ENCODE measurements around the gene SLIT3.

Gene SLIT3

DNA sequence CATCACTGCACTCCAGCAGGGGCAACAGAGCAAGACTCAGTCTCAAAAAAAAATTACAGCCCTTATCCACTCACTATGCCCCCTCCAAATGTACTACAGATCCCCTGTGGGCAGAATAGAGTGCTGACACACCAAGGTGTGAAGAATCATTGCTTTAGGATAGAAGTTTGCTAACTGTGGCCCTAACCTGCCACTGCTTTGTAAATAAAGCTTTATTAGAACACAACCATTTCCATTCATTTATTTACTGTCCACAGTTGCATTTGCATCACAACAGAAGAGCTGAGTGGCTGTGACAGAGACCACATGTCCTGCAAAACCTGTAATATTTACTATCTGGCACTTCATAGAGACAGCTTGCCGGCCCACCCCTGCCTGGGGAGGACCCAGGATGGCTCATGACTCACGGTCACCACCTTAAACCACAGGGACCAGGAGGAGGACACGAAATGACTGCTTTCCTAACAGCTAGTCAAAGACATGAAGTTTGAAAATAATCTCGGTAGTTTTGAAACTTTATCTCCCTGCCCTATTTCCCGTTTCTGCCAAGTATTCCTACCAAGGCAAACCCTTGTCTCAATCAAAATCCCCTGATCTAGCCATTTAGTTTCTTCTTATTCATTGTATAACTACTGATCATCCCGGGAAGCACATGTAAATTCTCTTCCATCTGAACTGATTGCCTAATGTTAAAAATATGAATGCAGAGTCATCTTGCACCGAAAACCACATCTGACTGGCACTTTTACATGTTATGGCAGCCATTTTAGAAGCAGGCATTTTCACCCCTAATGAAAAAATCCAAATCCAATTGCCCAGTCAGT, 206.1 kb downstream of the SLIT3 start:
- TF ChIP-seq, protein P1, sequence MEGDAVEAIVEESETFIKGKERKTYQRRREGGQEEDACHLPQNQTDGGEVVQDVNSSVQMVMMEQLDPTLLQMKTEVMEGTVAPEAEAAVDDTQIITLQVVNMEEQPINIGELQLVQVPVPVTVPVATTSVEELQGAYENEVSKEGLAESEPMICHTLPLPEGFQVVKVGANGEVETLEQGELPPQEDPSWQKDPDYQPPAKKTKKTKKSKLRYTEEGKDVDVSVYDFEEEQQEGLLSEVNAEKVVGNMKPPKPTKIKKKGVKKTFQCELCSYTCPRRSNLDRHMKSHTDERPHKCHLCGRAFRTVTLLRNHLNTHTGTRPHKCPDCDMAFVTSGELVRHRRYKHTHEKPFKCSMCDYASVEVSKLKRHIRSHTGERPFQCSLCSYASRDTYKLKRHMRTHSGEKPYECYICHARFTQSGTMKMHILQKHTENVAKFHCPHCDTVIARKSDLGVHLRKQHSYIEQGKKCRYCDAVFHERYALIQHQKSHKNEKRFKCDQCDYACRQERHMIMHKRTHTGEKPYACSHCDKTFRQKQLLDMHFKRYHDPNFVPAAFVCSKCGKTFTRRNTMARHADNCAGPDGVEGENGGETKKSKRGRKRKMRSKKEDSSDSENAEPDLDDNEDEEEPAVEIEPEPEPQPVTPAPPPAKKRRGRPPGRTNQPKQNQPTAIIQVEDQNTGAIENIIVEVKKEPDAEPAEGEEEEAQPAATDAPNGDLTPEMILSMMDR (IDR thresholded peaks at IDR 0.05; ENCODE audit: low read depth, low read length) = no peak
- H3K4me3 ChIP-seq (ENCODE audit: low read depth, low read length) = no peak overlapping the region

DNA sequence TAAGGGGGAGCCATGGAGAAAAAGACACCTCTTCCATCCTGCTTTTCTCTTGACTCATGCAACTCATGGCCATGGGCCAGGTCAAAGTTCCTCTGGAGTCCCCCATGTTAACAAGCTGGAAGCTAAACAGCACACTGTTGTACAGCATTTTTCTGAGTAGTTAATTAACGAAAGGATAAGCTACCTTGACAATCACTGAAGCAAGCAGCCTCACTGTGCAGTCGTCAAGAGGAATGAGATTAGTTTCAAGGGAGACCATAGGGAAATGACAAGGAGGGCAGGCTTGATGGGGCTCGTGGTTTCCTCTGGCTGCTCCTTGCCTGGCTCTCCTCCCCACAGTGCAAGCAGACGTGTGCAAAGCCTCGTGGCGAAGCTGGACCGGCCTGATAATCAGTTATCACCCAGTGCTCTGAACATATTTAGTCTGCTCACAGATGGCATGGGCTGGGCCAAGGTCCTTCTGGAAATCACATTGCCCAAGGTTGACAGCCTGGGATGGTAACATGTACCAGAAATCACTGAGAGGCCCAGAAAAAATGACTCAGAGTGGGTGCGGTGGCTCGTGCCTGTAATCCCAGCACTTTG, 209.5 kb downstream of the SLIT3 start:
- no peak overlapping the region for H3K4me3 ChIP-seq (ENCODE audit: low read depth, low read length)
- TF ChIP-seq, protein P1 (IDR thresholded peaks at IDR 0.05; ENCODE audit: low read depth, low read length) = no peak

DNA sequence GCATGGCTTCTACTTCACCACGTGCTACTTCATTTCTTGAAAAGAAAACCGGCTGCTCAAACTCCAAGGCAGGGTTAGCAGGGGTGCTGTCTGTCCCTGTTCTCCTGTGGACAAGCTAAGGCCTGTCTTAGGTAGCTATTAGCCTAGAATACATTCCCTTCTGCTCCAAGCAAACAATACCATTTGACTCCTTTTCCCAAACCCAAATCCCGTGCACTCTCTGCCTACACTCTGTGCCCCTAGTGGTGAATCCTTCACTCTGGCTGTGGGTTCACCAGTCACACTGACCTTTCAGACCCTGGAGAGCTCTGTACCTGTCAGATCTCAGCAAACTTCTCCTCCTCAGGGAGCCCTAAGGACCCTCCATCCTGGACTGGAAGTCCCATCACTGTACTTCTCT, 211.6 kb downstream of the SLIT3 start:
- TF ChIP-seq, protein P1 (IDR thresholded peaks at IDR 0.05; ENCODE audit: low read depth, low read length) = no peak
- no peak overlapping the region for H3K4me3 ChIP-seq (ENCODE audit: low read depth, low read length)

DNA sequence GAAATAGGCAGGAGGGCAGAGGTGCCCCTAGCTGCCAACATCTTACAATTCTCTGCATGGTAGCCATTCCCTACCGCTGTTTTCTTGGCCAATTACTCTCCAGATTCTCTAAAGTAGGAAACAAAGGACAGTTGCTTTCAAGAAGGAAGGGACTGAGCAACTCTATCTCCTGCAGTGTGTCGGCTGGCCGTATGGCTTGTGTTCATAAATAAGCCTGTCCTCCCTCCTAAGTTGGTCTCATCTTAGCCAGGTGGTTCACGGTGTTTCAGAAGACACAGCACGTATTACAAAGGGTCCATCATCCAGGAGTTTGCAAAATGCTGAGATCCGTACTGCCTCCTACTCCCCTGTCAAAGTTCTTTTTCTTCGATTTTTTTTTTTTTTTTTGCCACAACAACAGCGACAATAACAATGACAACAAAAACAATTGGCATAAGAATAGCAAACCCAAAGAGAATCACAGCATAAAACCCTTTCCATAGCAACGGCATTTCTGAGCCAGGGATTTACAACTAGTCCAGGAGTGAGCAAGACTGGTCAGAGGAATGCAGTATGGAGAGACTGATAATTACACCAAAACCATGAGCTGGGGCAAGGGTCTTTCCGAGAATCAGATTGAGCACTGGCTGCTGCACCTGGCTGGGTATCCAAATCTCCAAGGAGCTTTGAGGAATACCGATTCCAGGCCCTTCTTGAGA, 212.8 kb downstream of the SLIT3 start:
- no peak overlapping the region for H3K4me3 ChIP-seq (ENCODE audit: low read depth, low read length)
- TF ChIP-seq, protein P1 (IDR thresholded peaks at IDR 0.05; ENCODE audit: low read depth, low read length) = no peak

DNA sequence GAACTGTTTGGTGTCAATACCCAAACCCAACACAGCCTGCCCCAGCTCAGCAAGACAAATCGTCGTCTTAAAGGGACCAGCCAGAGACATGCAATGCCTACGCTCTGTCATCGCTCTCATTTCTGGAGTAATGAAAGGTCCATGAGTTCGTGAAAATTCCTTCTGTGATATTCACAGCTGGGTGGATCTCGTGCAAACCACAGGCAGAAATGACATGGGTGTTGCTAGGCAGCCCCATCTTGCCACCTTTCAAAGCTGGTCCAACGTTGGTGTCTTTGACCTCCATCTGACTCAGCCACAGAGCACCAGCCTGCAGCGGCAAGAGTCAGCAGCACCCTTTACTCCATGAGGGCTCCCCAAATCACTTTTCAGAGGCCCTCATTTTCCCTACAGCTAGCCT, 215.3 kb downstream of the SLIT3 start:
- no peak overlapping the region for H3K4me3 ChIP-seq (ENCODE audit: low read depth, low read length)
- TF ChIP-seq, protein P1 (IDR thresholded peaks at IDR 0.05; ENCODE audit: low read depth, low read length) = no peak

DNA sequence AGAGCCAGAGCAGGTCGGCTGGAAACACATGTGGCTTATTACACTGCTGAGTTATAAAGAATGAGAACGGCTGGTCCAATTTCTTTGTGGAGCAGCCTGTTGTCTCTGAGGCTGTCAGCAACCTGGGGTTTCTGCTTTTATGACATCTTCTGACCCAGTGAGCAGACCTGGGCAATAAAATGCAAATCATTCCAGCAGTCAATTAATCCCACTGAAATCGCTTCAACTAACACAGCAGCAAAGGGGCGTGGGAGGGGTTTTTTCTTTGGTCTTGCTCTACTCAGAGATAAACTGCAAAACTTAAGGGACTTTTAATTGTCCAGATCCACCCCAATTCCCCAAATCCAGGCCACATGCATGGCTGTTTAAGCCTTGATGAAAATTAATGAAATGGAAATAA, 215.7 kb downstream of the SLIT3 start:
- H3K4me3 ChIP-seq (ENCODE audit: low read depth, low read length) = no peak overlapping the region
- TF ChIP-seq, protein P1 (IDR thresholded peaks at IDR 0.05; ENCODE audit: low read depth, low read length) = no peak

DNA sequence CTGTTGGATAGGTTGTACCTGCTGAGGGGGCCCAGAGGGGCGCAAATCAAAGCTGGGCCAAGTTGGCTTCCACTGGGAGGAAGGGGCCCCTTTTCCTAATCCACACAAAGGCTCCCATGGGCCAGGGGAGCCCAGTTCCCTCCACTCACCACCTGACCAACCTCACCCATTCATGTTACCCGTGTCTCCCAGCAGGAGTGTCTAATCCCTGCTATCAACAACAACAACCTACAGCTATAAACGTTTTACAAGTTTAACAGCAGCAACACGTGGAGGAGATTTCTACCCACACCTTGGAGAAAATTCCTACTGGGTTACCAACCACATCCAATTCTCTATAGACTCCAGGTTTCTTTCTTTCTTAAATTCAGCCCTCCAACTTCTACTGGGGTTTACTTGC, 216.2 kb downstream of the SLIT3 start:
- TF ChIP-seq, protein P1 (IDR thresholded peaks at IDR 0.05; ENCODE audit: low read depth, low read length) = no peak
- H3K4me3 ChIP-seq (ENCODE audit: low read depth, low read length) = no peak overlapping the region

Measured in WI38 (cell line).